ENCODE results near the gene TIMM22.

The TIMM22 gene

DNA sequence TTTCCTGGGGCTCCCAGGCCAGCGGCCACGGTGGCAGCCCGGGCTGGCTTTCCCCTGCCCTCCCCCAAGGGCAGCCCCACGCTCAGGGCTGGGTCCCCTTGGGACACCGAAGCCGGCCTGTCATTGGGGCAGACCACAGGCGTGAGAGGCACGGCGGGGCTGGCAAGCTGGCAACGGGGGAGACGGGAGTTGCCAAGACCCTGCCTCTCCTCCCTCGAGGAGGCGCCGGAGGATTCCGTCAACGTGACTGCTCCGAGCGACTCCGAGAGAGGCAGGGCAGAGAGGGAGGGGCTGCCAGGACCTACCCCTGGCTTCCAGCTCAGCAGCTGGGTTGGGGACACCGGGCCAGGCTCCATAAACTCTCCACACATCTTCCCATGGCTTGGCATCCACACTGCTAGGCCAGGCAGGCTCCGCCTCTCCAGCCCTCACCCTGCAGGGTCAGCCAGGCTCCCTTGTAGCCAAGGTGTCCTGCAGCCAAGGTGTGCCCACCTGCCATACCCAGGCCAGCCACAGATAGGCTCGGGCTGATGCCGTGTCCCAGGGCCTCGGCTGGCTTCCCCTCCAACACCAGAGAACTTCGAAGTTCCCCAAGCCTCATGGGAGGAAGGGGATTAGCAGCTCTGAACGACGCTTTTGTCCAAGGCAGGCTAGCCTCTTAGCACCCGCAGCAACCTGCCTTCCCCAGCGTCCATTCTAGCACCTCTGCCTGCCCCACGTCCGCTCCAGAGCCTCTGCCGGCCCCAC, 25.5 kb downstream of the TIMM22 start:
- DNase-seq (ENCODE audit: low spot score) = no peak

DNA sequence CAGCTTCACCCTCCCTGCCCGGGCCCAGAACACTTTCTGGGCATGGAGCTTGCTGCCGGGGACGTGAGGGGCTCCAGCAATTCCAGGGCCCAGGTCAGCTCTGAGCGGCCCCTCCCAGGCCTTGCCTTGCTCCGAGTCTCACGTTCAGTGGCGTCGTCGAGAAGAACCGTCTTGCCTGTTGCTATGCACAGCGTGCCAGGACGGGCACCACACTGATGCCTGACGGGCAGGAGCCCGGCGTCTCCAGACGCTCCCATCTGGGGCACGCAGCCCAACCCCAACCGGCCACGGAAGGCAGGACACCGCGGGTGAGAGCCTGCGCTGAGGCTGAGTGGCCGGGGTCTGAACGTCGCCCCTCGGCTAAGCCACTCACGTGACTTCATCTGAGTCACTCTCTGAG, 27.1 kb downstream of the TIMM22 start:
- DNase-seq (ENCODE audit: low spot score) = no peak

DNA sequence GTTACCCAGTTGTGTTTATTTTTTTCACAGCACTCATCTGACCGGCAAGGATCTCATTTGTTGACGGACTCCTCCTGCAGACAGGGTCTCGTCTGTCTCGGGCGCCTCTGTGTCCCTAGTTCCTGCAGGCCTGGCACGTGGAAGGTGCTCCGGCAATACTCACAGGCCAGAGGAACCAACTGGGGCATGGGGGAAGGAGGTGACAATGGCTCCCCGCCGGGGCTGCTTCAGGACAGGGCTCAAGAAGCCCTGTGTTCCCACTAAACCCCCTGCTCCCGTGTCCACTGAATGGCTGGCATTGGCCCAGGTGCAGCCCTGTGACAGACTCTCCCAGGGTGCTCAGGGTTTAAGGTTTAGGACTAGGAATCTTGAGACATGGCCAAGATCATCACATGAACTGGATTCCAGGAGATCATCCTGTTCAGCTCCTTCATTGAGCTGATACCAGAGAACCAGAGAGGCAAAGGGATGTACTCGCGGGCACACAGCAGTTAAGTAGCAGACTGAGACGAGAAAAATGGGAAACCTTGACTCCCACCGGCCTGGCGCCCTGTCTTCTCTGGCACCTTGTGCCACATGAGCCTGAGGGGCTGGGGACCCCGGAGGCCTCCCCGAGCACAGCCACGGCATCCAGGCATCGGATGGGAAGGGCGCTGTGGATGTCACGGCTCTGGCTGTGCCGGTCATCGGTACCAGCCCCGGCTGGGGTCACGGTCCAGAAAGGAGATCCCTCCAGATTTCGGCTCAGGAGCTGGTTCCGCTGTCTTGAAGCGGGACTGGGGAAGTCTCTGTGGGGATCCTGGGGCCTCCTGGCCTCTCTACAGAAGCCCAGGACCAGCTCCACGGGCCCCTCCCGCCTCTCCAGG, 29.0 kb downstream of the TIMM22 start:
- DNase-seq (ENCODE audit: low spot score) = no peak

- no peak for DNase-seq (ENCODE audit: low spot score)
Observed at GRCh38 chr17:1026599-1026975, 29.7 kb downstream of the TIMM22 start.

GRCh38 chr17:1027044-1027443, 30.1 kb downstream of the TIMM22 start:
- no peak for DNase-seq (ENCODE audit: low spot score)

DNA sequence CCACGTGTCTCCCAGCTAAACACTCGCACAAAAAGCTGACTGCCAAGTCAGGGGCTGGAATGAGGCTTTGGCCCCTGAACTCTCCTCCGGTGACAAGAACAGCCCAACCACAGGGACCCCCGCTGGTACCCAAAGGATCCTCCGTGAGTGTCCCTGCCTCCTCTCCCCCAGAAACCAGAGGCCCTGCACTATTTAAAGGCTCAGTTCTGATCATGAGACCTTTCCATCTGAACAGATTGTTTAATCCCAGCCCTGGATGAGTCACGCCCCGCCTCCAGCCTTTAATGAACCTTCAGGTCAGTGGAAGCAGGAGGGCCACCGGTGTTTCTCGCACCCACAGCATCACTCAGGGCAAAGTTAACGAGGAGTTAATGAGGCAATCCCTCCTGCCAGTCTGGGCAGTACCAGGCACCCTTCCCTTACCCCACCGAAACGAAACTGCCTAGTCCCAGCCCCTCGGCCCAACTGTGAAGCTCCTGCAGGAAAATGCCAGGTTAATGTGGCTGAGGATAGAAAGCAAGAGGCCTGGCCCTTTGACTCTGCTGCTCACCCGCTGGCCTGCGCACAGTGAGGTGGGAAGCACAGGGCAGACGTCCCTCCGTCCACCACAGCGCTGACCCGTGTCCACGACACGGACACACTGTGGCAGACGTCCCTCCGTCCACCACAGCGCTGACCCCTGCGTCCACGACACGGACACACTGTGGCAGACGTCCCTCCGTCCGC, 32.4 kb downstream of the TIMM22 start:
- DNase-seq (ENCODE audit: low spot score) = no peak

DNA sequence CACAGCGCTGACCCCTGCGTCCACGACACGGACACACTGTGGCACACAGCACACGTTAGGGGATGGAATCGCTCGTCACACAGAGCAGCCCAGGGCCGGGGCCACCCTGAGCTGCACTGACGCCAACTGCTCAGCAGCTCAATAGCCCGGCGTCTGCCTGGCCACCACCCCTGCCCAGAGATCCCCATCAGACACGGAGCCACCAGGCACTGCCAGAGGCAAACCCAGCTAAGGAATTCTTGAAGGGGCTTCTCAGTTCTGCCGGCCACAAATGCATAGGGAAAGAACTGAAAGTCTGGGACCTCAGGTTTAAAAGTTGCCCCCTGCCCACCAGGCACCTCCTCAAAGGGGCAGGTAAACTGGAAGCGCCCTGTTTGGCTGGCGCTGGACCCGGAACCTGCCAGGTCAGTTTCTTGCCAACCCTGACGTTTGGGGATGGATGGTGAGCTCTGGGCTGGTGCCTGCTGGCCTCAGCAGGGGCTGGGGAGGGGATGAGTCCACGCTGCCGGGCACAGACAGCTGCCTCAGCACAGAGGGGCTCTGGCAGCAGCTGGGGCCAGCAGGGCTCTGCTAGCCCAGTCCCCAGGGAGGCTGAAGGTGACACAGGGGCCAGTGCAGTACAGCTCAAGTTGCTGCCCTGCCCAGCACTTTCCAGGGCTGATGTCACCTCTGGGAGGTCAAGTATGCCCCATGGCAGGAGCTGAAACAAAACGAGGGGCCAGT, 33.2 kb downstream of the TIMM22 start:
- no peak for DNase-seq (ENCODE audit: low spot score)

- no peak for DNase-seq (ENCODE audit: low spot score)
Observed at GRCh38 chr17:1030684-1031532, 34.0 kb downstream of the TIMM22 start.

GRCh38 chr17:1031711-1032110, 34.8 kb downstream of the TIMM22 start:
- no peak for DNase-seq (ENCODE audit: low spot score)

DNA sequence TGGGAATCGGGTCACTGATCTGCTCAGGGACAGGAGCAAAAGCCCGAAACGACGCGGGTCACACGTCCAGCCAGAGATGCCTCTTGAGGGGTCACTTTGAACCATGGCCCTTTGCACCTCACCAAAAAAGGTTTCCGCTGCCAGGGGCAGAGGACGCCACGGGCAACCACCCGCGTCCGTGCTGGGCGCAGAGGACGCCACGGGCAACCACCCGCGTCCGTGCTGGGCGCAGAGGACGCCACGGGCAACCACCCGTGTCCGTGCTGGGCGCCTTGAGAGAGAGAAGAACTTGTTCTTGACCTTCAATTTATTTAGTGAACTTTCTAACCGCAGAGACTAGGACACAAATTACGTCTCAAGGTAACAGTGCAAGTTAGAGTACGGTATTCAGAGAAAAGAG, 35.5 kb downstream of the TIMM22 start:
- no peak for DNase-seq (ENCODE audit: low spot score)

DNA sequence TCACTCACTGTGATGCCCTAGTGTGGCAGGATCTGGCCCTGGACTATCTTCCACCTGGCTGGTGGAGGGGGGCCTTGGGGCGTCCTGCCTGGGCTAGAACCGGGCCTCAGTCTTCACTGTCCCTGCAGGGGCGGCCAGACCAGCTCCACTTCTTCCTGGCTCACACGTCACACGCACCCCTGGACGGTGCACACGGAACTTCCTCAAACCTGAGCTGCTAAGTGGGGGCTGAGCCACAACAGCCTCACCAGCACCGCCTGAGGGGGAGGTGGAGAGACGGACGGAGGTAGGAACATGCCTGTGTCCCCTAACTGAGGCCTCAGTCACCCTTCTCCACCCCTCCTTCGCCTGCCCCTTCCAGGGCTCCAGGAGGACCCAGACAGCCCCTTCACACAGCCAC, 36.6 kb downstream of the TIMM22 start:
- no peak for DNase-seq (ENCODE audit: low spot score)

- DNase-seq (ENCODE audit: low spot score) = no peak
Observed at GRCh38 chr17:1034652-1035210, 37.8 kb downstream of the TIMM22 start.

DNA sequence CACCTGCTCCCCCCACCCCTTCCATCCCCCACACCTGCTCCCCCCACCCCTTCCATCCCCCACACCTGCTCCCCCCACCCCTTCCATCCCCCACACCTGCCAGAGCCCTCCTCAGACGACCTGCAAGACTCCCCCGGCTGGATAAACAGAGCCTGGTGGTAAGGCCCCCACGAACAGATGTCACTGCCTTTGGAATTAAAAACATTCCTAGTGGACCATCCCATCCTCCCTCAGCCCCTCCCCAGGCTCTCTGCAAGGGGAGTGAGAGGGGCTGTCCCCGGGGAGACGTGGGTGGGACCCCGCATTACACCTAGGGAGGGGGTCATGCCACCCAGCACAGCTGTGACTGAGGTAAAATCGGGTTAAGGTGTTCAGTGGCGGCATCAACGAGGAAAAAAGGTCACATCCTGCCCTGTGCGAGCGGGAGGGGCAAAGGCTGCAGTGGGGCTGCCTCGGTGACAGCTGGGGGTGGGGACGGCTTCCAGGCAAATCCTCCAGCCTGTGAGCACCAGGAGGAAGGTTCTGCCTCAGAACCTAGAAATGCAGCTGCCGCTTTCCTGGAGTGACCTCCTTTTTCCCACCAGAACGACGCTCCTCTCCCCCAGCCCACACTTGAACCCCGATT, 38.7 kb downstream of the TIMM22 start:
- no peak for DNase-seq (ENCODE audit: low spot score)

- no peak for DNase-seq (ENCODE audit: low spot score)
Observed at GRCh38 chr17:1036171-1036844, 39.4 kb downstream of the TIMM22 start.

DNA sequence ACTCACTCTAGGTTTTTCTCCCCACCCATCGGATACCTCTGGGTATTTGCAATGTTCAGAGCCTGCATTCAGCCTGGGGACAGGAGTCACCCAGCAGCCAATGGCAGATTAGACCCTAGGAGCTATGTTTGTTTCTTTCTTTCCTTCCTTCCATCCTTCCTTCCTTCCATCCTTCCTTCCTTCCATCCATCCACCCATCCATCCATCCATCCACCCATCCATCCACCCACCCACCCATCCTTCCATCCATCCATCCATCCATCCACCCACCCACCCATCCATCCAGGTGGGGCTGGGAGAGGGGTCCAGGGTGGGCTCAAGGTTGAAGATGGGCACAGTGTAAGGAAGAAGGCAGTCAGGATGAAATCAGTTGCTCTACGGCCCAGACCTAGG, 39.9 kb downstream of the TIMM22 start:
- no peak for DNase-seq (ENCODE audit: low spot score)

DNA sequence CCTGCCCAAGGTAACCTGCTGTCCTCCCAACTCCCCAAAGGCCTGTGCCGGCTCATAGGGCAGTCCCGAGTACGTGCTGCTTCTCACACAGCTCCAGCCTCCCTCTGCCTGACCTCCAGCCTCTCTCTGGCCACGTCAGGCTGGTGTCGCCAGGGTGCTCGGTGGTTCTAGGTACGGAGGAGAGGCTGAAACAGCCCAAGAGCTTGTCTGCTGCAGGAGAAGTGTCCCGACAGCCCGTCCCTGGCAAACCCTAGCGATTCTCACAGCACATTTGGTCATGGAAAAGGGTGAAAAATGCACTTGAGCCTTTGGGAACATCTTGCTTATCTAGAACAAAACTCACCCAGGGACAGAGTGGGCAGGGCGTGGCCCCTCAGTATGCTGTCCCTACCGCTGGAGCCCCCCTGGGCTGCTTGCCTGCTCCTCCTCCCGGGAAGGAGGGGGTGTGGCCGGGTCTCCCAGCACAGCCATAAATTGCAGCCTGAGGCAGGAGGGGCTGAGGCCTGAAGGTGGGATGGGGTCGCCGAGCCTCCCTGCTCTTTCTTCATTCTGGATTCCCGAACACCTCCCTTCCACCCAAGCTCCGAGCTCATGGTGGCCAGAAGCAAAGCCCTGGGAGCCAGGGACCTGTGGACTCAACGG, 40.4 kb downstream of the TIMM22 start:
- DNase-seq (ENCODE audit: low spot score) = no peak

DNA sequence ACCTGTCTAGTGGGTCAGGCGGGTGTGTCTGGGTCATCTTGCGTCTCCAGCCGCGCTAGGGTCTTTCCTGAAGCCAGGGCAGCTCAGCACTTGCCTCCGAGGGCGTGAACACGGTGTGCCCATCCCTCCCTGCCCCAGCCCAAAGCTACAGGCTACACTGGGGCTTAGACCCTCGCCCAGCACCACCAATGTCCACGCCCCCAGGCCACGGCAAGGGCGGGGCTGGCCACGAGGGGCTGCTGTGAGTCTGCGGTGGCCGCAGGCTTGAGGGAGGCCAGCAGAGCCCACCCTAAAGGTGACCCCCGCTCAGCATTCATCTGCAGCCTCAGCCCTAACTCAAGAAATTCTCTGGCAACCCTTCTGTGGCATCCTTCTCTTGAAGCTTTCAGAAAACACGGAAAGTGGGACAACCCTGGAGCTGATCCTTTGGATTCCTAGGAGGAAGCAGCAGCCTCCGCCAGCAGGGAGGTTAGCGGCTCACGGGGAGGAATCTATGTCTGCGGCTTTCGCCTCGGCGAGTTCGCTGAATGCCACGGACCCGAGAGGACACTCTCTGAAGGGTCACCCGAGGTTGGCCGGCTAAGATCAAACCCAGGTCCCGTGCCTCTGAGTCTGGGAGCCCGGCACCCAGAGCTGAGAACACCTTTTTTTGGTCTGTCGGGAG, 41.7 kb downstream of the TIMM22 start:
- no peak for DNase-seq (ENCODE audit: low spot score)

GRCh38 chr17:1039123-1039507, 42.2 kb downstream of the TIMM22 start:
- no peak for DNase-seq (ENCODE audit: low spot score)

Data from HuH-7 (cell line).